Cerebellar cortex (tissue), 1 donor: Measurements from ENCODE around the gene RPLP1.

Experiments
- DNase-seq: peaks from one replicate; pipeline ENCODE4 v3.0.0-alpha.2; 2015; ENCODE audit warnings: low spot score

RPLP1 gene

GRCh38 chr15:69452692-69453521 lies at the start of gene RPLP1:
TSS of gene RPLP1 (plus strand) at chr15:69452818. CDS start at chr15:69452949, 131 bp downstream.
- peak; percentile 98 for DNase-seq

GRCh38 chr15:69403594-69403993 lies 49.0 kb upstream of the RPLP1 start:
- no peak for DNase-seq

- DNase-seq: no peak
These were observed 47.5 kb upstream of the RPLP1 start for GRCh38 chr15:69405110-69405509.

GRCh38 chr15:69407719-69408400 lies 44.8 kb upstream of the RPLP1 start:
- DNase-seq: no peak

- no peak for DNase-seq
These were observed 43.8 kb upstream of the RPLP1 start for GRCh38 chr15:69408841-69409240.

GRCh38 chr15:69410248-69410874 lies 42.3 kb upstream of the RPLP1 start:
- peak; percentile 70 for DNase-seq

GRCh38 chr15:69412274-69412673 lies 40.3 kb upstream of the RPLP1 start:
- no peak for DNase-seq

GRCh38 chr15:69412701-69413100 lies 39.9 kb upstream of the RPLP1 start:
- no peak for DNase-seq

GRCh38 chr15:69413822-69414700 lies 38.6 kb upstream of the RPLP1 start, which contains the start of gene KIF23:
TSS of gene KIF23 (plus strand) at chr15:69414349. CDS start at chr15:69414466, 117 bp downstream.
- peak; percentile 95 for DNase-seq

- peak; percentile 19 for DNase-seq
These were observed 37.9 kb upstream of the RPLP1 start for GRCh38 chr15:69414701-69415167.

GRCh38 chr15:69415381-69415780 lies 37.2 kb upstream of the RPLP1 start:
- DNase-seq: no peak

GRCh38 chr15:69417581-69417980 lies 35.0 kb upstream of the RPLP1 start:
- no peak for DNase-seq

- no peak for DNase-seq
These were observed 31.1 kb upstream of the RPLP1 start for GRCh38 chr15:69421498-69421897.

- DNase-seq: no peak
These were observed 30.2 kb upstream of the RPLP1 start for GRCh38 chr15:69422336-69422895.

GRCh38 chr15:69424001-69424400 lies 28.6 kb upstream of the RPLP1 start:
- no peak for DNase-seq

- DNase-seq: no peak
These were observed 27.7 kb upstream of the RPLP1 start for GRCh38 chr15:69424748-69425413.

GRCh38 chr15:69433831-69434230 lies 18.8 kb upstream of the RPLP1 start:
- DNase-seq: no peak

- DNase-seq: no peak
These were observed 18.4 kb upstream of the RPLP1 start for GRCh38 chr15:69434238-69434637.

- DNase-seq: no peak
These were observed 17.9 kb upstream of the RPLP1 start for GRCh38 chr15:69434679-69435078.

GRCh38 chr15:69435985-69436384 lies 16.6 kb upstream of the RPLP1 start:
- no peak for DNase-seq

GRCh38 chr15:69436951-69437350 lies 15.7 kb upstream of the RPLP1 start:
- DNase-seq: no peak
